Transverse colon (tissue), 4 donors: ENCODE results near the gene KLHL25.

Source experiments
- POLR2A ChIP-seq: fragments of 450-650 bp; IDR thresholded peaks from one replicate; pipeline ENCODE4 v1.6.1; 2016; ENCODE audit warnings: antibody characterized with exemption, mild to moderate bottlenecking, moderate library complexity
- POLR2AphosphoS5 ChIP-seq, 3 donors: sonication (generic); formaldehyde crosslinking; IDR thresholded peaks; one replicate each; pipeline ENCODE4 v1.6.1; 2016; ENCODE audit warnings: antibody characterized with exemption in 3 of 3
- TF ChIP-seq, protein P1 (sequence below), 5 experiments: fragments of 200-600 bp in 3 of 5; fragments of 450-650 bp in 2 of 5; sonication (generic) in 3 of 5; IDR thresholded peaks; 1 replicate in 2 of 5; 2 replicates in 3 of 5; pipeline ENCODE4 v1.5.1; 2016 to 2017; ENCODE audit warnings: antibody characterized with exemption in 5 of 5, inconsistent platforms in 3 of 5, mild to moderate bottlenecking in 2 of 5, moderate library complexity in 1 of 5

DNA sequence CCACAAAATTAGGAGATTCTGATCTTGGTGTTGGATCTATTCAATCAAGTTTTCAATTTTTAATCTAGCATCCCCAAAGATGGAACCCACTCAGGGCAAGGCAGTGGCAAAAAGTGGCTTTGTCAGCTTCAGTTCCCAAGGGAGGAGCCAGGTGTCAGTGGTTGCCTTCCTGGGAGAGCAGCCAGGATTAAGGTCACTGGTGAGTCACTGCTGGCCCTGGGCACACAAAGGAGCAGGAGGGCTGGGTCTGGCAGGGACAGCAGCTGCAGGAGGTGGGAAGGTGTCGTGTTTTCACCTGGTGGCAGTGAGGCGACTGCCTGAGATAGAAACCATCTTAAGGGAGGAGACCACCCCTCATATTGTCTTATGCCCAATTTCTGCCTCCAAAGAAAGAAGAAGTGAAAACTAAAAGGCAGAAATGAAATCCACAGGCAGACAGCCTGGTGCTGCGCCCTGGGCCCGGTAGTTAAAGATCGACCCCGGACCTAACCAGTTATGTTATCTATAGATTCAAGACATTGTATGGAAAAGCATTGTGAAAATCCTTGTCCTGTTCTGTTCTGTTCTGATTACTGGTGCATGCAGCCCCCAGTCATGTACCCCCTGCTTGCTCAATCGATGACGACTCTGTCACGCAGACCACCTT is 5.9 kb upstream of the KLHL25 start:
- TF ChIP-seq, protein P1, sequence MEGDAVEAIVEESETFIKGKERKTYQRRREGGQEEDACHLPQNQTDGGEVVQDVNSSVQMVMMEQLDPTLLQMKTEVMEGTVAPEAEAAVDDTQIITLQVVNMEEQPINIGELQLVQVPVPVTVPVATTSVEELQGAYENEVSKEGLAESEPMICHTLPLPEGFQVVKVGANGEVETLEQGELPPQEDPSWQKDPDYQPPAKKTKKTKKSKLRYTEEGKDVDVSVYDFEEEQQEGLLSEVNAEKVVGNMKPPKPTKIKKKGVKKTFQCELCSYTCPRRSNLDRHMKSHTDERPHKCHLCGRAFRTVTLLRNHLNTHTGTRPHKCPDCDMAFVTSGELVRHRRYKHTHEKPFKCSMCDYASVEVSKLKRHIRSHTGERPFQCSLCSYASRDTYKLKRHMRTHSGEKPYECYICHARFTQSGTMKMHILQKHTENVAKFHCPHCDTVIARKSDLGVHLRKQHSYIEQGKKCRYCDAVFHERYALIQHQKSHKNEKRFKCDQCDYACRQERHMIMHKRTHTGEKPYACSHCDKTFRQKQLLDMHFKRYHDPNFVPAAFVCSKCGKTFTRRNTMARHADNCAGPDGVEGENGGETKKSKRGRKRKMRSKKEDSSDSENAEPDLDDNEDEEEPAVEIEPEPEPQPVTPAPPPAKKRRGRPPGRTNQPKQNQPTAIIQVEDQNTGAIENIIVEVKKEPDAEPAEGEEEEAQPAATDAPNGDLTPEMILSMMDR (IDR thresholded peaks at IDR 0.05), result peak; percentile 23 to 87 (median 58)
- TF ChIP-seq POLR2AphosphoS5 (IDR thresholded peaks at IDR 0.05) (peak in 2 of 3 donors; percentile 53 to 55), POLR2A (no peak)
